Lung (tissue), 12 donors: ENCODE results near the gene SLC41A2. TPM values are rescaled to one million over a fixed set of nuclear protein-coding genes. Genes with fewer than 3 reads are reported as not detected.

Source experiments
- ATAC-seq: fragments of 200-7000 bp; cut with Tn5 transposase; one replicate; pipeline ENCODE4 v1.9.1; 2020; ENCODE audit warnings: moderate number of reproducible peaks; ENCODE audit not compliant: insufficient read depth, low FRiP score
- DNase-seq, 3 donors: peaks; one replicate each; pipeline ENCODE4 v3.0.0-alpha.2; 2013 to 2017
- H3K27ac ChIP-seq, 2 donors: one replicate each; pipeline ENCODE4 v1.5.1; 2013; ENCODE audit warnings: mild to moderate bottlenecking in 2 of 2, moderate library complexity in 2 of 2, control low read depth in 1 of 2, inconsistent platforms in 1 of 2, low read depth in 1 of 2, low read length in 1 of 2
- H3K27me3 ChIP-seq, 3 donors: one replicate each; pipeline ENCODE4 v1.5.1; 2013; ENCODE audit warnings: low read length in 2 of 3; ENCODE audit not compliant: control insufficient read depth in 3 of 3, insufficient read depth in 3 of 3
- H3K36me3 ChIP-seq, 4 donors: one replicate each; pipeline ENCODE4 v1.5.1; 2013; ENCODE audit warnings: low read length in 4 of 4, mild to moderate bottlenecking in 1 of 4, moderate library complexity in 1 of 4; ENCODE audit not compliant: control insufficient read depth in 4 of 4, insufficient read depth in 4 of 4
- H3K4me1 ChIP-seq, 5 donors: one replicate each; pipeline ENCODE4 v1.5.1; 2013; ENCODE audit warnings: low read length in 5 of 5, mild to moderate bottlenecking in 2 of 5, moderate library complexity in 1 of 5; ENCODE audit not compliant: control insufficient read depth in 5 of 5, insufficient read depth in 5 of 5
- H3K4me3 ChIP-seq: one replicate; pipeline ENCODE4 v1.5.1; 2013; ENCODE audit warnings: mild to moderate bottlenecking, control low read depth, moderate library complexity
- H3K9ac ChIP-seq, 2 donors: one replicate each; pipeline ENCODE4 v1.5.1; 2013; ENCODE audit warnings: low read length in 2 of 2, control low read depth in 1 of 2; ENCODE audit not compliant: insufficient read depth in 1 of 2
- H3K9me3 ChIP-seq, 4 donors: one replicate each; pipeline ENCODE4 v1.5.1; 2013; ENCODE audit warnings: low read length in 3 of 4, mild to moderate bottlenecking in 1 of 4, moderate library complexity in 1 of 4; ENCODE audit not compliant: control insufficient read depth in 4 of 4, insufficient read depth in 3 of 4
- CTCF ChIP-seq: IDR thresholded peaks from 2 replicates; pipeline ENCODE4 v1.5.1; 2012; ENCODE audit warnings: mild to moderate bottlenecking; ENCODE audit errors: control extremely low read depth, extremely low read depth
- WGBS, 2 donors: extraction: QIAGEN DNeasy Blood & Tissue Kit; methylation state at CpG; one replicate each; pipeline ENCODE4 v1.1.7; 2013; 5-methylcytosine and 5-hydroxymethylcytosine counted together
- polyA plus RNA-seq, 2 donors: library from polyadenylated mRNA; stranded (reverse); fragments of 200-250 nt; gene quantifications; one replicate each; pipeline ENCODE4 v1.2.1, GENCODE V29; 2013
- total RNA-seq, 2 donors: library from RNA; depleted of rRNA in 1 of 2; stranded (reverse); fragments of >200 nt in 1 of 2; gene quantifications; one replicate each; pipeline ENCODE4 v1.2.1, GENCODE V29; 2014 to 2021
- donor health status: control.
- donor health status: control.
- donor health status: Bipolar disorder and iron deficiency.
- donor health status: healthy.
- donor health status: DM: yes; HTN: yes; CAD: no.

SLC41A2 gene
- total and polyA plus RNA-seq, 4 donors, result 6.2 to 64.7 (median 24.7) TPM

DNA sequence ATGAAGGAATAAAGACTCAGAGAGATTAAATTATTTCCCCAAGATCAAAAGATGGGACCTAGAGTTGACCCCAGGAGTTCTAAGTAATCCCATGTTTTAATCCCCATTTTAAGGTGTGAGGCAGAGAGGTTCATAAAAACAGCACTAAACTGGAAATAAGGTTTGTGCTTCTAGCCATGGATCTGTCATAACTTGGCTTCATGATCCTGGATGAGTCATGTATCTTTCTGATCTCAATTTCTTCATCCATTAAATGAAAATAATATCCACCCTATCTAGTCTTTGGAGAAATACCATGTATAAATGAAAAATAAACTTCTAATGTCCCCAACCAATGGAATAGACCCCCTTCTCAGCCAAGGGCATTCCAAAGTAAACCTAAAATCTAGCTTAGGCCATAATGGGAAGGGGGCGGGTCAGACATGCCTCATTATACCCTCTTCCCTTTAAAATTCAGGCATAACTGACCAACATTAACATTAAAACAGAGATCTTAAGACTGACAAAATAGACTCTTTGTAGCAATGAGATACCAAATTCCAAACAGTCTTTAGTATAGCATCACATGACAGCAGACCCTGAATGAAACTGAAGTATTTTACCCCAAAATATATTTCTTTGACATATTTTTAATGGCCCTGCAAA is 47.8 kb downstream of the SLC41A2 start:
- no peak overlapping the region for H3K9ac ChIP-seq
- H3K27ac ChIP-seq, result no peak overlapping the region
- DNase-seq (no peak), ATAC-seq (no peak)
- H3K27me3 ChIP-seq, result no peaks in the 10 kb centered on the region
- no peaks in the 10 kb centered on the region for H3K9me3 ChIP-seq
- TF ChIP-seq CTCF, result no peak
- no peaks in the 10 kb centered on the region for H3K4me1 ChIP-seq
- WGBS, 2 donors, result 93 to 100% methylated on average over 1 of the region's 1 CpG
- no peak overlapping the region for H3K4me3 ChIP-seq
- no peaks in the 10 kb centered on the region for H3K36me3 ChIP-seq

DNA sequence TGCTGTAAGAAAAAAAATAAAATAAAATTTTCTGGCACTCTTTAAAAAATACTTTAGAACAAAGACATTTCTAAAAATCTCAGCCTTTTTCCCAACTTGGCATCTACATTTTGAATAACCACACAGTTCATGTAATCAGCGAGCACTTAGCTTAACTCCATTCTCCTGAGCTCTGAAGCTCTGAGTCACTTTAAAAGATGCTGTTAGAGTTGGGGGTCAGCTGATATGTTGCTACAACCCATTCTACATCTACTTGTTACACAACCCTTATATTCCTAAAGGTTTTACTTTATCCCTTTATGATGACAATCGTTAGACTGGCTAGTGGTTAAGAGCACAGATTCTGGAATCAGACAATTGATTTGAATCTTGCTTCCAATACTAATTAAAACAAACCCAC is 48.3 kb downstream of the SLC41A2 start:
- DNase-seq (no peak), ATAC-seq (no peak)
- Histone ChIP-seq H3K9ac (no peak overlapping the region), H3K36me3 (no peaks in the 10 kb centered on the region), H3K27me3 (no peaks in the 10 kb centered on the region), H3K4me1 (no peaks in the 10 kb centered on the region), H3K4me3 (no peak overlapping the region), H3K27ac (no peak overlapping the region), H3K9me3 (no peaks in the 10 kb centered on the region)
- TF ChIP-seq CTCF, result no peak
- WGBS, 2 donors, result 91% methylated on average over 2 of the region's 2 CpGs

Other genes with a start within 250 kb of the SLC41A2 start
- 10 to 100 TPM in 1 of 2 donors, 1 to 10 TPM in 1; 7.8 to 11.7 TPM for gene NOPCHAP1, start 28.0 kb upstream of the SLC41A2 start, total RNA-seq
- gene NOPCHAP1, start 28.0 kb upstream of the SLC41A2 start, polyA plus RNA-seq, result 10 to 100 TPM in 1 of 2 donors, 1 to 10 TPM in 1; 9.1 to 12.2 TPM
- gene ALDH1L2, start 126.2 kb upstream of the SLC41A2 start, total RNA-seq, result 10 to 100 TPM in 1 of 2 donors, 1 to 10 TPM in 1; 6.8 to 28.4 TPM
- 1 to 10 TPM; 1.1 to 3.0 TPM for gene ALDH1L2, start 126.2 kb upstream of the SLC41A2 start, polyA plus RNA-seq
- 100 to 1,000 TPM in 1 of 2 donors, 10 to 100 TPM in 1; 46.9 to 150 TPM for gene WASHC4, start 149.4 kb upstream of the SLC41A2 start, total RNA-seq
- 10 to 100 TPM; 18.8 to 21.7 TPM for gene WASHC4, start 149.4 kb upstream of the SLC41A2 start, polyA plus RNA-seq